IMR-90 (cell line): Measurements from ENCODE around the gene TBC1D22A. TPM values are rescaled to one million over a fixed set of nuclear protein-coding genes. Genes with fewer than 3 reads are reported as not detected.

Experiments
- ATAC-seq: fragments of 200-7000 bp; cut with Tn5 transposase; 2 replicates; pipeline ENCODE4 v1.9.1; 2020; ENCODE audit warnings: low read depth, mild to moderate bottlenecking, moderate library complexity
- BruUV-seq: library from RNA; stranded (reverse); fragments of 400-500 nt; replicated peaks from 2 replicates; lab custom pipeline; 2021; lab: Mats Ljungman, UMichigan
- CTCF ChIA-PET: fragments of 300-600 bp; formaldehyde crosslinking; extraction: SDS; loops from one replicate; lab custom pipeline; 2021; ENCODE audit warnings: antibody characterized with exemption; lab: Yijun Ruan, JAX
- POLR2A ChIA-PET: fragments of 300-600 bp; sonication (Branson Sonifier 250); formaldehyde crosslinking; loops from one replicate; lab custom pipeline; 2022; ENCODE audit warnings: antibody characterized with exemption; ENCODE audit not compliant: unreplicated experiment; lab: Charles Lee
- DNase-seq: peaks from one replicate; pipeline ENCODE4 v3.0.0; 2013
- H2AFZ ChIP-seq: replicated peaks from 2 replicates; pipeline ENCODE3; 2013; ENCODE audit warnings: low read length, mild to moderate bottlenecking; ENCODE audit not compliant: poor library complexity
- H2AK5ac ChIP-seq: 2 replicates; pipeline ENCODE4 v1.6.1; 2013; ENCODE audit warnings: low read depth, low read length, inconsistent platforms
- H2AK9ac ChIP-seq: replicated peaks from 2 replicates; pipeline ENCODE3; 2013; ENCODE audit warnings: mild to moderate bottlenecking, low read depth, low read length, moderate library complexity; ENCODE audit not compliant: poor library complexity
- H2BK120ac ChIP-seq: 2 replicates; pipeline ENCODE4 v1.6.1; 2013; ENCODE audit warnings: low read depth, low read length, inconsistent platforms
- H2BK15ac ChIP-seq: 3 replicates; pipeline ENCODE4 v1.6.1; 2013; ENCODE audit warnings: low read depth, low read length, inconsistent platforms
- H2BK20ac ChIP-seq: 2 replicates; pipeline ENCODE4 v1.6.1; 2013; ENCODE audit warnings: low read depth, mild to moderate bottlenecking, inconsistent platforms, low read length, moderate library complexity
- H2BK5ac ChIP-seq: 2 replicates; pipeline ENCODE4 v1.6.1; 2013; ENCODE audit warnings: mild to moderate bottlenecking, low read depth, low read length, inconsistent platforms; ENCODE audit not compliant: poor library complexity, severe bottlenecking
- H3K14ac ChIP-seq: replicated peaks from 2 replicates; pipeline ENCODE4 v1.6.1; 2013; ENCODE audit warnings: low read depth, low read length, inconsistent platforms
- H3K18ac ChIP-seq: 2 replicates; pipeline ENCODE4 v1.6.1; 2013; ENCODE audit warnings: low read depth, low read length, control low read depth
- H3K23ac ChIP-seq: 2 replicates; pipeline ENCODE4 v1.6.1; 2013; ENCODE audit warnings: low read depth, low read length, inconsistent platforms
- H3K27ac ChIP-seq: 2 replicates; pipeline ENCODE4 v1.5.1; 2013; ENCODE audit warnings: mild to moderate bottlenecking, control low read depth, low read length; ENCODE audit not compliant: insufficient read depth
- H3K27me3 ChIP-seq: 2 replicates; pipeline ENCODE4 v1.6.1; 2013; ENCODE audit warnings: low read length; ENCODE audit not compliant: control insufficient read depth, insufficient read depth
- H3K36me3 ChIP-seq: 2 replicates; pipeline ENCODE4 v1.6.1; 2013; ENCODE audit warnings: low read length, mixed read lengths; ENCODE audit not compliant: control insufficient read depth, insufficient read depth
- H3K4ac ChIP-seq: 2 replicates; pipeline ENCODE4 v1.6.1; 2013; ENCODE audit warnings: low read depth, low read length, inconsistent platforms
- H3K4me1 ChIP-seq: 2 replicates; pipeline ENCODE4 v1.6.1; 2013; ENCODE audit warnings: low read length, mixed read lengths; ENCODE audit not compliant: control insufficient read depth, insufficient read depth
- H3K4me2 ChIP-seq: 2 replicates; pipeline ENCODE4 v1.6.1; 2013; ENCODE audit warnings: low read depth, mild to moderate bottlenecking, control low read depth, low read length, moderate library complexity
- H3K4me3 ChIP-seq: 2 replicates; pipeline ENCODE4 v1.5.1; 2013; ENCODE audit warnings: low read depth, mild to moderate bottlenecking, control low read depth, low read length, moderate library complexity; ENCODE audit not compliant: insufficient read depth
- H3K56ac ChIP-seq: 2 replicates; pipeline ENCODE4 v1.6.1; 2013; ENCODE audit warnings: low read length, inconsistent platforms; ENCODE audit not compliant: insufficient read depth; ENCODE audit errors: extremely low read depth
- H3K79me1 ChIP-seq, 2 experiments: 2 replicates each; pipeline ENCODE4 v1.6.1; 2013; ENCODE audit warnings: low read length in 2 of 2, inconsistent platforms in 1 of 2, low read depth in 1 of 2
- H3K9ac ChIP-seq: 2 replicates; pipeline ENCODE4 v1.6.1; 2013; ENCODE audit warnings: low read depth, low read length, control low read depth
- H3K9me1 ChIP-seq: 2 replicates; pipeline ENCODE4 v1.6.1; 2013; ENCODE audit warnings: low read length, inconsistent platforms; ENCODE audit not compliant: insufficient read depth
- H3K9me3 ChIP-seq: 2 replicates; pipeline ENCODE4 v1.6.1; 2013; ENCODE audit warnings: low read length; ENCODE audit not compliant: control insufficient read depth, insufficient read depth
- H4K20me1 ChIP-seq: 2 replicates; pipeline ENCODE4 v1.6.1; 2013; ENCODE audit warnings: low read length, inconsistent platforms; ENCODE audit not compliant: insufficient read depth
- H4K5ac ChIP-seq: 2 replicates; pipeline ENCODE4 v1.6.1; 2013; ENCODE audit warnings: mild to moderate bottlenecking, low read depth, low read length, control low read depth
- H4K8ac ChIP-seq, 2 experiments: 2 replicates each; pipeline ENCODE4 v1.6.1; 2013; ENCODE audit warnings: low read depth in 2 of 2, low read length in 2 of 2, control low read depth in 1 of 2, inconsistent platforms in 1 of 2
- H4K91ac ChIP-seq: 2 replicates; pipeline ENCODE4 v1.6.1; 2013; ENCODE audit warnings: low read depth, low read length, inconsistent platforms; ENCODE audit not compliant: insufficient read depth
- BHLHE40 ChIP-seq: fragments of 150-350 bp; IDR thresholded peaks from 2 replicates; pipeline ENCODE4 v1.6.1; 2016; ENCODE audit warnings: mild to moderate bottlenecking, low read depth, low read length
- CEBPB ChIP-seq: IDR thresholded peaks from 2 replicates; pipeline ENCODE4 v1.6.1; 2012; ENCODE audit warnings: low read depth, low read length, improper control_type of control experiment
- CHD1 ChIP-seq: IDR thresholded peaks from 2 replicates; pipeline ENCODE4 v1.6.1; 2012; ENCODE audit warnings: low read depth, low read length, improper control_type of control experiment
- CTCF ChIP-seq: conservative IDR thresholded peaks from 2 replicates; pipeline ENCODE4 v1.5.1; 2012; ENCODE audit warnings: mild to moderate bottlenecking, low read depth, low read length, improper control_type of control experiment
- FOS ChIP-seq: fragments of 150-350 bp; IDR thresholded peaks from 2 replicates; pipeline ENCODE4 v1.6.1; 2016; ENCODE audit warnings: low read depth, low read length
- MAFK ChIP-seq: IDR thresholded peaks from 2 replicates; pipeline ENCODE4 v1.6.1; 2012; ENCODE audit warnings: low read depth, low read length, improper control_type of control experiment
- MAZ ChIP-seq: IDR thresholded peaks from 2 replicates; pipeline ENCODE4 v1.6.1; 2012; ENCODE audit warnings: low read depth, mild to moderate bottlenecking, low read length, improper control_type of control experiment, moderate library complexity, borderline replicate concordance
- MXI1 ChIP-seq: IDR thresholded peaks from 2 replicates; pipeline ENCODE4 v1.6.1; 2012; ENCODE audit warnings: low read depth, mild to moderate bottlenecking, low read length, moderate library complexity, borderline replicate concordance
- NFE2L2 ChIP-seq: fragments of 150-350 bp; IDR thresholded peaks from 2 replicates; pipeline ENCODE4 v1.6.1; 2016; ENCODE audit warnings: low read depth, mild to moderate bottlenecking, low read length
- POLR2A ChIP-seq: IDR thresholded peaks from 2 replicates; pipeline ENCODE4 v1.6.1; 2012; ENCODE audit warnings: mild to moderate bottlenecking, low read depth, low read length
- RAD21 ChIP-seq: IDR thresholded peaks from 2 replicates; pipeline ENCODE4 v1.6.1; 2012; ENCODE audit warnings: low read length, improper control_type of control experiment
- RCOR1 ChIP-seq: IDR thresholded peaks from 2 replicates; pipeline ENCODE4 v1.6.1; 2012; ENCODE audit warnings: mild to moderate bottlenecking, low read length, improper control_type of control experiment; ENCODE audit not compliant: insufficient replicate concordance
- RFX5 ChIP-seq: IDR thresholded peaks from 2 replicates; pipeline ENCODE4 v1.8.0; 2012; ENCODE audit warnings: low read depth, mild to moderate bottlenecking, low read length, moderate library complexity
- SMC3 ChIP-seq: fragments of 150-350 bp; IDR thresholded peaks from 2 replicates; pipeline ENCODE4 v1.6.1; 2016; ENCODE audit warnings: low read depth, mild to moderate bottlenecking, antibody characterized with exemption, low read length, moderate library complexity
- USF2 ChIP-seq: fragments of 150-350 bp; IDR thresholded peaks from 2 replicates; pipeline ENCODE4 v1.6.1; 2017; ENCODE audit warnings: mild to moderate bottlenecking, antibody characterized with exemption, low read length, low read depth
- WGBS, 2 experiments: methylation state at CpG; one replicate each; pipeline versions ENCODE4 v1.1.5 to v1.1.7; 2013; ENCODE audit warnings: missing lambda C conversion rate in 2 of 2; ENCODE audit not compliant: insufficient read length in 1 of 2; ENCODE audit errors: extremely low coverage in 2 of 2; 5-methylcytosine and 5-hydroxymethylcytosine counted together
- dilution Hi-C: fragments of 300-500 bp; cut with HindIII; formaldehyde crosslinking; loops from one replicate; pipeline ENCODE4 v1.14.3; 2018; ENCODE audit warnings: low sequenced_read_pairs; ENCODE audit not compliant: unreplicated experiment
- in situ Hi-C: fragments of 300-500 bp; cut with MboI; formaldehyde crosslinking; loops from 3 replicates; pipeline ENCODE4 v1.14.3; 2019; ENCODE audit warnings: low sequenced_read_pairs, inconsistent platforms, mixed read lengths
- intact Hi-C: fragments of 100-400 bp; cut with micrococcal nuclease; formaldehyde crosslinking; loops from 2 replicates; pipeline ENCODE4 v1.10.0; 2022
- polyA plus RNA-seq, 3 experiments: library from polyadenylated mRNA; depleted of rRNA; stranded (reverse); fragments of >200 nt; gene quantifications; 2 replicates each; pipeline ENCODE4 v1.2.3, GENCODE V29; 2012; ENCODE audit warnings: low replicate concordance in 1 of 3
- total RNA-seq: library from RNA; depleted of rRNA; stranded (reverse); fragments of >200 nt; gene quantifications from 2 replicates; pipeline ENCODE4 v1.2.3, GENCODE V29; 2012
- TF ChIP-seq, protein P1 (sequence below): fragments of 150-350 bp; IDR thresholded peaks from 2 replicates; pipeline ENCODE4 v1.6.1; 2016; ENCODE audit warnings: low read depth, mild to moderate bottlenecking, low read length, moderate library complexity, borderline replicate concordance

Gene TBC1D22A
- total and polyA plus RNA-seq, 2 of the 4 experiments (the other 2 are of a cell fraction) = 9.0 to 16.7 TPM

DNA sequence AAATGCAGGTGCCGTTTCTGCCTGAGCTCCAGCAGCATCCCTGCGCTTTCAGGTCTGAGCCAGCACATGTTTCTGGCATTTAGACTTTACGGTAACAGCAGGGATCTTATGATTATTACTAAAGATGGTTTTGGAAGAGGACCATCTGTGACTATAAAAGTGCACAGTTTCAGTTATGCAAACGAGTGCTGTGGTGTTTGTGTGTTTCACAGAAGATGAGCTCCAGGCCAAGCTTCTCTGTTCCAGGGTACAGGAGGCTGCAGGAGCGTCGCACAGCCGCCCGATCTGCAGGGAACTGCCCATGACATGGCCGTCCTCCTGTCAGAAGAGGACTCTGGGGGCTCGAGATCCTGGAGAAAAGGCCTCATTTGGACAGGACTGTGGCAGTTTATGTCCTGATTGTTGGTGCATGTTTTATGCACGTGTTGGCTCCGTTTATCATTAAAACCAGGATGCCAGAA lies 297.3 kb downstream of the TBC1D22A start:
- 55% methylated on average over 3 of the region's 12 CpGs; no CpG with 5 or more reads in 1 of the 2 experiments for WGBS, 2 experiments
- BruUV-seq = no TSS peak
- no peak overlapping the region for H2AK5ac ChIP-seq

More for the DNA sequence above, 297.3 kb downstream of the TBC1D22A start:
- no peak overlapping the region for H4K5ac ChIP-seq
- H3K56ac ChIP-seq = no peak overlapping the region
- no peaks in the 10 kb centered on the region for H3K9me3 ChIP-seq
- dilution Hi-C loops = no loop called here
- ChIA-PET POLR2A (no interaction called here), CTCF (no interaction called here)
- no peak overlapping the region for H3K18ac ChIP-seq
- H3K4ac ChIP-seq = no peak overlapping the region
- ATAC-seq = no peak
- no peak overlapping the region for H3K4me2 ChIP-seq
- H2BK120ac ChIP-seq = no peak overlapping the region
- no peak overlapping the region for H3K9ac ChIP-seq
- no peak overlapping the region for H3K27ac ChIP-seq
- H2BK20ac ChIP-seq = no peak overlapping the region
- in situ Hi-C loops = no loop called here
- no peak overlapping the region for H3K23ac ChIP-seq
- H3K14ac ChIP-seq = no peak overlapping the region
- peaks cover 10% of the 10 kb centered on the region for H3K36me3 ChIP-seq
- no peak overlapping the region for H3K4me3 ChIP-seq
- no peaks in the 10 kb centered on the region for H3K27me3 ChIP-seq
- H4K8ac ChIP-seq = no peak overlapping the region
- no peaks in the 10 kb centered on the region; the same call in 1 of the 2 replicates for H4K20me1 ChIP-seq
- DNase-seq = no peak
- H3K9me1 ChIP-seq = peaks cover 10% of the 10 kb centered on the region; the same call in 1 of the 2 replicates
- H4K91ac ChIP-seq = no peak overlapping the region
- H3K79me1 ChIP-seq = no peaks in the 10 kb centered on the region; a peak in 1 of 4 replicates
- TF ChIP-seq CEBPB (no peak), RFX5 (no peak), USF2 (no peak), CHD1 (no peak), MXI1 (no peak), POLR2A (no peak), RCOR1 (no peak), SMC3 (no peak), RAD21 (no peak), BHLHE40 (no peak), MAZ (no peak), NFE2L2 (no peak), CTCF (no peak), MAFK (no peak), FOS (no peak)
- TF ChIP-seq, protein P1, sequence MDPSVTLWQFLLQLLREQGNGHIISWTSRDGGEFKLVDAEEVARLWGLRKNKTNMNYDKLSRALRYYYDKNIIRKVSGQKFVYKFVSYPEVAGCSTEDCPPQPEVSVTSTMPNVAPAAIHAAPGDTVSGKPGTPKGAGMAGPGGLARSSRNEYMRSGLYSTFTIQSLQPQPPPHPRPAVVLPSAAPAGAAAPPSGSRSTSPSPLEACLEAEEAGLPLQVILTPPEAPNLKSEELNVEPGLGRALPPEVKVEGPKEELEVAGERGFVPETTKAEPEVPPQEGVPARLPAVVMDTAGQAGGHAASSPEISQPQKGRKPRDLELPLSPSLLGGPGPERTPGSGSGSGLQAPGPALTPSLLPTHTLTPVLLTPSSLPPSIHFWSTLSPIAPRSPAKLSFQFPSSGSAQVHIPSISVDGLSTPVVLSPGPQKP = no peak
- H2BK15ac ChIP-seq = no peak overlapping the region
- no peak overlapping the region for H2AFZ ChIP-seq
- intact Hi-C loops = no loop called here
- H3K4me1 ChIP-seq = no peaks in the 10 kb centered on the region
- no peak overlapping the region for H2AK9ac ChIP-seq
- no peak overlapping the region for H2BK5ac ChIP-seq
